Activated CD8-positive, alpha-beta memory T cell treated with anti-CD3 and anti-CD28 coated beads, Interleukin-2, amount 50 U/mL, for 24 hours (primary cell): ENCODE data around the gene DIPK1A.

ENCODE experiments used
- DNase-seq: peaks from one replicate; pipeline ENCODE4 v3.0.0-alpha.2; 2020; ENCODE audit errors: extremely low read depth

DIPK1A gene

DNA sequence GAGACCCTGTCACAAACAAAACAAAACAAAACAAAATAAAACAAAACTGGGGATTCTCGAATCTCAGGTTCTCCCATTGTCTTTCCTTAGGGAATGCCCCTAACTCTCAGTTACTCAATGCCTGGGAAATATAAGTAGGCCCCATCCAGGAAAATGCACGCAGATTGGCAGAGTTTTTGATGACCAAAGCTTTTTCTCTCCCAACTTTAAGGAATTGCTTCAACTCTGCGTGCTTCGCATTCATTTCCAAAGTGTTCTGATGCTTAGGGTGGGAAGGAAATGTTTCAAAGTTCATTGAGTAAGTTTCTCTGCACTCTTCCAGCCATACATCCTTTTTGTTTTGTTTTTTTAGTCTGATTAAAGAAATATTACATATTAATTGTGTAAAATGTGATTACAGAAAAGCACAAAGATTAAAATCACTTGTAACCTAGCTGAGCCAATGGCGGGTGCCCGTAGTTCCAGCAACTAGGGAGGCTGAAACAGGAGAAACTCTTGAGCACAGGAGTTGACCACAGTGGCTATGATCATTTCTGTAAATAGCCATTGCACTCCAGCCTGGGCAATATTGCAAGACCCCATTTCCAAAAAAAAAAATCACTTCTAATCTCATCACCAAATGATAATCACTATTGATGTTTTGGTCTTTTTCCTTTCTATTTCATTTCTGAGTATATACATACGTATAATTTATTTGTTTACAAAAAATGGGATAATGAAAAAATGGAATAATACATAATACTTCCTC is 157.9 kb downstream of the DIPK1A start:
- DNase-seq = no peak

DNA sequence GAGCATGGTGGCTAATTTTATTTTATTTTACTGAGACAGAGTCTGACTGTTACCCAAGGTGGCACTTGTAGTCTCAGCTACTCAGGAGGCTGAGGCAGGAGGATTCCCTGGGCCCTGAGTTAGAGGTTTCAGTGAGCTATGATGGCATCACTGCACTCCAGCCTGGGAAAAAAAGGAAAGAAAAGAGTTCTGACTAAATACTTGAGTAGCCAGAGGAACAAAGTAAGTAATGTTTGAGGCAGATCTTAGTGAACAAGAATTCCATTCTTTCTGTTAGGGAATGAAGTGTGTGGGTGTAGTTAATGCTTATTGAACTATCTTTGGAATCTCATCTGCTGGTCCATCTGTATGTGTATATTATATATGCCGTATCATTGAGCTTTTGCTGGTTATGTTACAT is 163.3 kb downstream of the DIPK1A start:
- no peak for DNase-seq

DNA sequence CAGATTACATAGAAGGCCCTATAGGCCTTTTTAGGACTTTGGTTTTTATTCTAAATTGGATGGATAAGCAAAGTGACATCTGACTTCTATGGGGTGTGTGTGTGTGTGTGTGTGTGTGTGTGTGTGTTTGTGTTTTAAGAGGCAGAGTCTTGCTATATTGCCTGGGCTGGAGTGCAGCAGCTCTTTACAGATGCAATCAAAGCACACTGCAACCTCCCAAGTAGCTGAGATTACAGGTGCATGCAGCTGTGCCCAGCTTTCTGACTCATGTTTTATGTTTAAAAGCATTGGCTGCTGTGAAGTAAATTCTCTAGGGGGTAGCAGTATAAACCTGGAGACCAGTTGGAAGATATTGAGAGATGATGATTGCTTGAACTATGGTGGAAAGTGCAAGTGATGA is 164.0 kb downstream of the DIPK1A start:
- no peak for DNase-seq

DNA sequence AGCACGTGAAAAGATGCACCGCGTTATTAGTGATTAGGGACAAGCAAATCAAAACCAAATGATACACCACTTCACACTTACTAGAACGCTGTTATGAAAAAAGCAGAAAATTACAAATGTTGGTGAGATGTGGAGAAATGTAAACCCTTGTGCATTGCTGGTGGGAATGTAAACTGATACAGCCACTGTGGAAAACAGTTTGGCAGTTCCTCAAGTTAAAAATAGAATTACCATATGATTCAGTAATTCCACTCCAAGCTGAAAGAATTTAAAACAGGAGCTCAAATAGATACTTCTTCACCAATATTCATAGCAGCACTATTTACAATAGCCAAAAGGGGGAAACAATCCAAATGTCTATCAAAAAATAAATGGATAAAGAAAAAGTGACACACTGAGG is 166.1 kb downstream of the DIPK1A start:
- no peak for DNase-seq

DNA sequence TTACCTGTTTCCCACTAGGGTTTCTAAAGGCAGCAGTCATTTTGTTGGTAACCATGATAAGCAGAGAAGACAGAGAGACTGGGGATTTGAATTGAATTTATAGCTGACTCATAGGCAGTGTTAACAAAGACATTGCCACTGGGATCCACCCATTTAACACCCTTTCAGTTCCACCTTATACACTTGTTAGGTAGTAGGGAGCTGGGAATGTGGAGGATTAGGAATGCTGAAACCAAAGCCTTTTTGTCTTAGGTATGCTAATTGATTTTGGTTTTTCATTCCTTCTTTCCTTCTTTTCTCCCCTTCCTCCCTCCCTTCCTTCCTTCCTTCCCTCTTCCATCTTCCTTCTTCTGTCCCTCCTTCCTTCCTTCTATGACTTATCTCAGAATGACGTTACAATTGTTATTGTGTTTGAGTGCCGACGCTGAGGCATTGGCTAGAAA is 168.9 kb downstream of the DIPK1A start:
- no peak for DNase-seq
